Measurements from ENCODE around the gene HSPE1.

GRCh38 chr2:197452754-197453122 is 47.4 kb upstream of the HSPE1 start:
- TF ChIP-seq CTCF (conservative IDR thresholded peaks at IDR 0.05 in 1 of 2, IDR thresholded peaks at IDR 0.05 in 1 of 2; ENCODE audit: low read depth in 1 of 2, low read length in 2 of 2) (no peak), EZH2 (IDR thresholded peaks at IDR 0.05; ENCODE audit: low read length, missing control alignments) (no peak)

Data from fibroblast of lung (primary cell).